Bronchial epithelial cell (primary cell): ENCODE data around the gene TARBP2. TPM values are rescaled to one million over a fixed set of nuclear protein-coding genes. Genes with fewer than 3 reads are reported as not detected.
"Not testable (repeated sequence)": the region's sequence is repeated elsewhere in the genome, so short reads cannot be mapped to it uniquely, and the experiment has no call there.

ENCODE experiments used
- DNase-seq: peaks from one replicate; pipeline ENCODE4 v3.0.0-alpha.2; 2010; ENCODE audit warnings: low read depth
- FAIRE-seq: peaks from 2 replicates; lab custom pipeline; 2011; peaks lifted over from hg19 to GRCh38; lab: Jason Lieb, UNC
- H3K27me3 ChIP-seq: 2 replicates; pipeline ENCODE4 v1.5.1; 2011; ENCODE audit warnings: low read length; ENCODE audit not compliant: control insufficient read depth, insufficient read depth
- H3K36me3 ChIP-seq: 2 replicates; pipeline ENCODE4 v1.5.1; 2011; ENCODE audit warnings: low read length; ENCODE audit not compliant: control insufficient read depth, insufficient read depth
- H3K4me3 ChIP-seq: 2 replicates; pipeline ENCODE4 v1.5.1; 2011; ENCODE audit warnings: mild to moderate bottlenecking, low read depth, low read length, control low read depth
- total RNA-seq: library from RNA; depleted of rRNA; stranded (reverse); fragments of >200 nt; gene quantifications from 2 replicates; pipeline ENCODE4 v1.2.1, GENCODE V29; 2014
- TF ChIP-seq, protein P1 (sequence below): IDR thresholded peaks from 2 replicates; pipeline ENCODE4 v1.5.1; 2011; ENCODE audit warnings: mild to moderate bottlenecking, moderate library complexity, low read length, control low read depth, inconsistent platforms; ENCODE audit not compliant: insufficient read depth, severe bottlenecking

Gene TARBP2
- total RNA-seq, 1 donor from 2014 or later, result 27.6 TPM

- peak; percentile 64 for DNase-seq
- H3K36me3 ChIP-seq, result peaks cover 8% of the 10 kb centered on the region
- no peak for FAIRE-seq
- TF ChIP-seq, protein P1, sequence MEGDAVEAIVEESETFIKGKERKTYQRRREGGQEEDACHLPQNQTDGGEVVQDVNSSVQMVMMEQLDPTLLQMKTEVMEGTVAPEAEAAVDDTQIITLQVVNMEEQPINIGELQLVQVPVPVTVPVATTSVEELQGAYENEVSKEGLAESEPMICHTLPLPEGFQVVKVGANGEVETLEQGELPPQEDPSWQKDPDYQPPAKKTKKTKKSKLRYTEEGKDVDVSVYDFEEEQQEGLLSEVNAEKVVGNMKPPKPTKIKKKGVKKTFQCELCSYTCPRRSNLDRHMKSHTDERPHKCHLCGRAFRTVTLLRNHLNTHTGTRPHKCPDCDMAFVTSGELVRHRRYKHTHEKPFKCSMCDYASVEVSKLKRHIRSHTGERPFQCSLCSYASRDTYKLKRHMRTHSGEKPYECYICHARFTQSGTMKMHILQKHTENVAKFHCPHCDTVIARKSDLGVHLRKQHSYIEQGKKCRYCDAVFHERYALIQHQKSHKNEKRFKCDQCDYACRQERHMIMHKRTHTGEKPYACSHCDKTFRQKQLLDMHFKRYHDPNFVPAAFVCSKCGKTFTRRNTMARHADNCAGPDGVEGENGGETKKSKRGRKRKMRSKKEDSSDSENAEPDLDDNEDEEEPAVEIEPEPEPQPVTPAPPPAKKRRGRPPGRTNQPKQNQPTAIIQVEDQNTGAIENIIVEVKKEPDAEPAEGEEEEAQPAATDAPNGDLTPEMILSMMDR, result peak; percentile 87
- H3K27me3 ChIP-seq, result no peaks in the 10 kb centered on the region
- no peak overlapping the region for H3K4me3 ChIP-seq
Measured at GRCh38 chr12:53543539-53543938, 42.5 kb downstream of the TARBP2 start.

DNA sequence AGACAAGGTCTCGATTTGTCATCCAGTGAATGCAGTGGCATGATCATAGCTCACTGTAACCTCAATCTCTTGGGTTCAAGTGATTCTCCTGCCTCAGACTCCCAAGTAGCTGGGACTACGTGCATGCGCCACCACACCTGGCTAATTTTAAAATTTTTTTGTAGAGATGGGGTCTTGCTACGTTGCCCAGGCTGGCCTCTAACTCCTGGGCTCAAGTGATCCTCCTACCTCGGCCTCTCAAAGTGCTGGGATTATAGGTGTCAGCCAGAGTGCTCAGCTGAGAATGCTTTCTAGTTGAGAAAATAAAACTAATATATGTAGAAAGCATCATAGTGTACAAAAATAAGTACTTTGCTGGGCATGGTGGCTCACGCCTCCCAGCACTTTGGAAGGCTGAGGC, 47.3 kb downstream of the TARBP2 start:
- FAIRE-seq, H3K36me3 ChIP-seq, DNase-seq, H3K4me3 ChIP-seq, H3K27me3 ChIP-seq: not testable (repeated sequence)

- DNase-seq, H3K36me3 ChIP-seq, FAIRE-seq: not testable (repeated sequence)
Measured at GRCh38 chr12:53550131-53550530, 49.0 kb downstream of the TARBP2 start.

GRCh38 chr12:53550595-53550994, 49.5 kb downstream of the TARBP2 start:
- Histone ChIP-seq H3K36me3 (peaks cover 9% of the 10 kb centered on the region), H3K4me3 (no peak overlapping the region), H3K27me3 (no peaks in the 10 kb centered on the region)
- FAIRE-seq (no peak), DNase-seq (peak; percentile 74)
- TF ChIP-seq, protein P1, result no peak

More at GRCh38 chr12:53550131-53550530, 49.0 kb downstream of the TARBP2 start:
- not testable (repeated sequence) for H3K27me3 ChIP-seq, H3K4me3 ChIP-seq

DNA sequence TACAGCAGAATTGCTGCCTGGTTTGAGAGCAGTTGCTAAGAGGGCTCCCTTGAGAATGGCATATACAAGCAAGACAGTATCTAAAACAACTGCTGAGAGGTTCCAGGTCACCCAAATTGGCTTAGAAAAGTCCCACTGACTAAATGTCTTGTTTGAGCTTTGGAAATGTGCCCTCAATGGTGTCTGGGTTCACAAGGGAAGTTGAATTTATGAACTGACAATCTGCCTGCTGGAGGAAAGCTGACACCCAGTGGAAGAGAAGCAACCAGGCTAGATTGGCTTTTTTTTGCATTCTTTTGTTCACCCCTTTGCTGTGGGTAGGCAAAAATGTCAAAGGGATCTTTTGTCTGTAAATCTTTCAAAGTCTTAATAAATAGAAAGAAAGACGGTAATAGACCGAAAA, 50.8 kb downstream of the TARBP2 start:
- FAIRE-seq, result no peak
- TF ChIP-seq, protein P1, result no peak

GRCh38 chr12:53552361-53553327, 51.6 kb downstream of the TARBP2 start:
- TF ChIP-seq, protein P1, result no peak
- FAIRE-seq (no peak), DNase-seq (no peak)
- Histone ChIP-seq H3K27me3 (no peaks in the 10 kb centered on the region), H3K4me3 (no peak overlapping the region), H3K36me3 (peaks cover 9% of the 10 kb centered on the region)

More for the DNA sequence above, 50.8 kb downstream of the TARBP2 start:
- H3K4me3 ChIP-seq, result no peak overlapping the region
- H3K36me3 ChIP-seq, result peaks cover 9% of the 10 kb centered on the region
- no peak for DNase-seq
- no peaks in the 10 kb centered on the region for H3K27me3 ChIP-seq

Other genes with a start within 250 kb of the TARBP2 start
- 0.26 and 1.4 TPM in 2 replicates for gene ESPL1, start 233.0 kb upstream of the TARBP2 start, total RNA-seq
- 341 and 429 TPM in 2 replicates for gene PFDN5, start 205.7 kb upstream of the TARBP2 start, total RNA-seq
- 24.3 and 29.7 TPM in 2 replicates for gene MYG1, start 201.6 kb upstream of the TARBP2 start, total RNA-seq
- 28.9 and 31.9 TPM in 2 replicates for gene AAAS, start 179.7 kb upstream of the TARBP2 start, total RNA-seq
- gene SP7, start 164.9 kb upstream of the TARBP2 start, total RNA-seq, result not detected in 2 replicates
- 23.7 and 30.0 TPM in 2 replicates for gene SP1, start 121.1 kb upstream of the TARBP2 start, total RNA-seq
- gene AMHR2, start 77.4 kb upstream of the TARBP2 start, total RNA-seq, result not detected in 2 replicates
- 29.0 and 40.5 TPM in 2 replicates for gene PRR13, start 59.5 kb upstream of the TARBP2 start, total RNA-seq
- 128 and 133 TPM in 2 replicates for gene PCBP2, start 49.2 kb upstream of the TARBP2 start, total RNA-seq
- gene MAP3K12, start 1.8 kb upstream of the TARBP2 start, total RNA-seq, result 2.0 and 3.9 TPM in 2 replicates
- gene NPFF, start 6.2 kb downstream of the TARBP2 start, total RNA-seq, result not detected in 2 replicates
- gene ATF7, start 125.1 kb downstream of the TARBP2 start, total RNA-seq, result 5.3 and 6.4 TPM in 2 replicates
- gene ATP5MC2, start 174.8 kb downstream of the TARBP2 start, total RNA-seq, result 91.7 and 121 TPM in 2 replicates
- 35.3 and 45.6 TPM in 2 replicates for gene CALCOCO1, start 226.2 kb downstream of the TARBP2 start, total RNA-seq